HepG2 (cell line): ENCODE measurements around the gene TMEM59. TPM values are rescaled to one million over a fixed set of nuclear protein-coding genes. Genes with fewer than 3 reads are reported as not detected.

Source experiments
- ARID4A ChIP-seq: sonication (generic); formaldehyde crosslinking; IDR thresholded peaks from 2 replicates; pipeline ENCODE4 v1.5.0; 2020; ENCODE audit warnings: mild to moderate bottlenecking, missing genetic modification reagents, borderline replicate concordance
- NCOR1 ChIP-seq: fragments of 200-600 bp; sonication (generic); IDR thresholded peaks from 2 replicates; pipeline ENCODE4 v1.7.0; 2017; ENCODE audit warnings: antibody characterized with exemption, low read length, borderline replicate concordance
- NR2F6 ChIP-seq, 2 experiments: IDR thresholded peaks; 2 replicates each; pipeline ENCODE4 v1.6.1; 2016; ENCODE audit warnings: antibody characterized with exemption in 1 of 2, mild to moderate bottlenecking in 1 of 2
- PHF21A ChIP-seq: sonication (generic); formaldehyde crosslinking; IDR thresholded peaks from 2 replicates; pipeline ENCODE4 v1.5.0; 2020; ENCODE audit warnings: mild to moderate bottlenecking, missing genetic modification reagents
- PHF5A ChIP-seq: IDR thresholded peaks from one replicate; pipeline ENCODE4 v1.6.1; 2018; ENCODE audit warnings: low read depth, missing genetic modification reagents; ENCODE audit not compliant: unreplicated experiment
- POLR2A ChIP-seq, 2 experiments: IDR thresholded peaks; 2 replicates each; pipeline ENCODE4 v1.6.1; 2011; ENCODE audit warnings: low read depth in 2 of 2, low read length in 2 of 2, mild to moderate bottlenecking in 1 of 2, moderate library complexity in 1 of 2; ENCODE audit not compliant: insufficient read depth in 1 of 2
- PRMT3 ChIP-seq: sonication (generic); formaldehyde crosslinking; IDR thresholded peaks from 2 replicates; pipeline ENCODE4 v1.8.1; 2022; ENCODE audit warnings: low read depth, mild to moderate bottlenecking, moderate library complexity, missing genetic modification reagents, borderline replicate concordance
- RFXANK ChIP-seq: IDR thresholded peaks from 2 replicates; pipeline ENCODE4 v1.6.1; 2016
- TEAD3 ChIP-seq: optimal IDR thresholded peaks from 2 replicates; pipeline ENCODE3; 2016; ENCODE audit warnings: borderline replicate concordance
- XRCC5 ChIP-seq: fragments of 200-400 bp; formaldehyde crosslinking; optimal IDR thresholded peaks from 2 replicates; pipeline ENCODE3; 2017; ENCODE audit warnings: mild to moderate bottlenecking, low read length
- ZFX ChIP-seq: sonication (generic); formaldehyde crosslinking; IDR thresholded peaks from 2 replicates; pipeline ENCODE4 v1.4.0; 2020; ENCODE audit warnings: mild to moderate bottlenecking, low read depth, missing genetic modification reagents, moderate library complexity
- ZNF577 ChIP-seq: sonication (generic); formaldehyde crosslinking; IDR thresholded peaks from 2 replicates; pipeline ENCODE4 v1.4.0; 2020; ENCODE audit warnings: mild to moderate bottlenecking, low read depth, missing genetic modification reagents, borderline replicate concordance
- polyA plus RNA-seq, 8 experiments: library from polyadenylated mRNA; depleted of rRNA in 3 of 8; stranded (reverse) in 7 of 8; unstranded in 1 of 8; fragments of >200 nt; fragmentation: Illumina TruSeq in 4 of 8; extraction: Trizol in 4 of 8; gene quantifications; 2 replicates each; pipeline versions ENCODE4 v1.2.1 to v1.2.3, GENCODE V29; 2011 to 2016; ENCODE audit warnings: low read depth in 4 of 8, missing spikeins in 1 of 8, mixed read lengths in 1 of 8; ENCODE audit not compliant: insufficient read depth in 1 of 8
- total RNA-seq, 5 experiments: library from RNA; depleted of rRNA; stranded (reverse); fragments of >200 nt; fragmentation: Illumina TruSeq; extraction: Trizol; gene quantifications; 2 replicates each; pipeline ENCODE4 v1.2.3, GENCODE V29; 2016; ENCODE audit warnings: low read depth in 1 of 5

Gene TMEM59
- total and polyA plus RNA-seq, 2 of the 13 experiments (the other 11 are each of a cell fraction or from before 2014, with no cell fraction given), result 147 to 363 TPM

- TF ChIP-seq ZFX, result peak; percentile 36; the same call in 1 of the 2 replicates
- TF ChIP-seq ARID4A (CRISPR knock-in tag), result peak; percentile 43; the same call in 1 of the 2 replicates
- no peak for TF ChIP-seq NR2F6 (IDR thresholded peaks at IDR 0.05)
- TF ChIP-seq NR2F6 (CRISPR knock-in tag; IDR thresholded peaks at IDR 0.05), result 0 out of 2 replicates have a peak, but pooled peaks have one; percentile 35
- TF ChIP-seq POLR2A (IDR thresholded peaks at IDR 0.05; ENCODE audit: insufficient read depth in 1 of 2, low read depth in 2 of 2, low read length in 2 of 2), result peak; percentile 57 to 73; a peak in 3 of 4 replicates
- TF ChIP-seq PHF5A (CRISPR knock-in tag), result no peak
- peak; percentile 61 for TF ChIP-seq TEAD3 (CRISPR knock-in tag)
- 0 out of 2 replicates have a peak, but pooled peaks have one; percentile 40 for TF ChIP-seq NCOR1
- 0 out of 2 replicates have a peak, but pooled peaks have one; percentile 34 for TF ChIP-seq PHF21A (CRISPR knock-in tag)
- no peak for TF ChIP-seq ZNF577 (CRISPR knock-in tag)
- peak; percentile 54 for TF ChIP-seq XRCC5
- TF ChIP-seq RFXANK (CRISPR knock-in tag), result no peak
- no peak for TF ChIP-seq PRMT3
These were observed 70.8 kb downstream of the TMEM59 start (continued) for GRCh38 chr1:53982034-53982762.
